NT2/D1 (cell line): ENCODE data around the gene TEC.

Experiments
- SUZ12 ChIP-seq: IDR thresholded peaks from 2 replicates; pipeline ENCODE4 v1.6.1; 2011; ENCODE audit not compliant: insufficient read length, insufficient read depth; ENCODE audit errors: extremely low read depth
- YY1 ChIP-seq: IDR thresholded peaks from 2 replicates; pipeline ENCODE4 v1.6.1; 2011; ENCODE audit not compliant: insufficient read length, insufficient read depth
- ZNF274 ChIP-seq: IDR thresholded peaks from 2 replicates; pipeline ENCODE4 v1.6.1; 2011; ENCODE audit warnings: mild to moderate bottlenecking, low read depth, low read length

- TF ChIP-seq ZNF274 (no peak), YY1 (no peak), SUZ12 (no peak)
Measured at GRCh38 chr4:48110452-48110978, 159.1 kb downstream of the TEC start.
